Measurements from ENCODE around the gene TBCC.
A peak's percentile ranks its signal among the peaks of the same experiment; 100 is the strongest.
"Not testable (repeated sequence)": the region's sequence is repeated elsewhere in the genome, so short reads cannot be mapped to it uniquely, and the experiment has no call there.

The TBCC gene

DNA sequence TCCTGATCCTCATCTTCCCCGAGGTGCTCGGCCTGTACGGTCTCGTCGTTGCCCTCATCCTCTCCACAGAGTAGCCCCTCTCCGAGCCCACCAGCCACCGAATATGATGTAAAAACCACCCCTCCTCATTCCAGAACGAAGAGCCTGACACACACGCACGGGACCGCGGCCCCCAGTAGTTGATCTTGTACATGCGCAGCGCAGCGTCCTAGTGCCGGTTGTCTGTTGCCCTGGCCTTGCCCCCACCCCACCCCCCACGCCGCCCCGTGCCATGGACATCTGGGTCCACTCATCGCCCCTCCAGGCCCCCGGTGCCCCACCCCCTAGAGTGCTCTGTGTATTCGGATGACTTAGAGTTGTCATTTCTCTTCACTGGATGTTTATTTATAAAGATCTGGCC, 18.3 kb downstream of the TBCC start:
- no peak for DNase-seq

DNA sequence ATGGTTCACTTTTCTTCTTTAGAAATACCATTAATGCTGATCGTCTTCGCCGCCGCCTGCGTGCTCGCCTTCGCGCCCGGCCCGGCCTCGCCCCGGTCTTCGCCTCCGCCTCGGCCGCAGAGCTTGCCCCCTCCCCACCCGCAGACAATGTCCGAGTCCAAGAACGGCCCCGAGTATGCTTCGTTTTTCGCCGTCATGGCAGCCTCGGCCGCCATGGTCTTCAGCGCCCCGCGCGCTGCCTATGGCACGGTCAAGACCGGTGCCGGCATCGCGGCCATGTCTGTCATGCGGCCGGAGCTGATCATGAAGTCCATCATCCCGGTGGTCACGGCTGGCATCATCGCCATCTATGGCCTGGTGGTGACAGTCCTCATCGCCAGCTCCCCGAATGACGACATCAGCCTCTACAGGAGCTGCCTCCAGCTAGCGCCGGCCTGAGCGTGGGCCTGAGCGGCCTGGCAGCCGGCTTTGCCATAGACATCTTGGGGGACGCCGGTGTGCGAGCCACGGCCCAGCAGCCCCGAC, 18.8 kb downstream of the TBCC start:
- no peak for DNase-seq

DNA sequence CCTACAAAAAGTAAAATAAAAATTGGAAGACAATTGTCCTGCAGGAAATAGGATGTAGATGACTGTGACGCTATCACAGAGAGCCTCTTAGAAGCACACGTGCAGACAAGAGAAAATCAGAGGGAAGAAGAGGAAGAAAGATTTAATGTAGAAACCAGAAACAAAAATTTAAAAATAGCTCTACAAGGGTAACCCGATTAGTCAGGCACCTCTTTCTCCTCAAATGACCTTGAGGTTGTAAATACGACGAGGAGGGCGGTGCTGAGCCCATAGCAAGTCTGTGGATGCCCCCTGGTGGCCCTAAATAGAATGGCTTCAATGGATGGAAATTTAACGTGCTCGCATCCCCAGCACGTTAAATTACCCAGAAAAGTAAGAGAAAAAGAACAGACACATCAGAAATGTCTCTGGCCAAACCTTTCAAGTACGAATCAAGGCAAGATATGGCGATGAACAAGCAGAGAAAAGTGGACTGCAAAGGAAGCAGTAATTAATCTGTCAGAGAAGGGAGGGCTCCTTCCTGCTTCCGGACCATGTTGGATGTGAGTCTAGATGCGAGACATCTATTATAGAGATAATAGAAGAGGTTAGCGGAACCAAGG, 19.3 kb downstream of the TBCC start:
- DNase-seq, result peak; percentile 80

DNA sequence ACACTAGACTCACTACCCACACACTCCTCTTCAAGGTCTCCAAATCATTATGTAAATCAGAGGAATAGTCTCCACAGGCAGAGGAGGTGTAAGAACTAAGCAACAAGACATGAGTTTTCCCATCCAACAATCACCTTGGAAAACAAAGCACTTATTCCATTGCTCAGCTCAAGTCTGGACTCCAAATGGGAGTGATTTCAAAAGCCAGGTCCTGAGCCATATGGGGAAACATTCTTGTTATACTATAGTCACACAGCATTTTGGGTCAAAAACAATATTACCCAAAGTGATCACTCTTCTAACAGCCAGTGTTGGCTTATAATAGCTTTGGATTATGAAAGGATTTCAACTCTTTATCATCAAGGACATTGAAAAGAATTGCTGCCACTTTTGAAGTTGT, 19.9 kb downstream of the TBCC start:
- DNase-seq, result no peak

DNA sequence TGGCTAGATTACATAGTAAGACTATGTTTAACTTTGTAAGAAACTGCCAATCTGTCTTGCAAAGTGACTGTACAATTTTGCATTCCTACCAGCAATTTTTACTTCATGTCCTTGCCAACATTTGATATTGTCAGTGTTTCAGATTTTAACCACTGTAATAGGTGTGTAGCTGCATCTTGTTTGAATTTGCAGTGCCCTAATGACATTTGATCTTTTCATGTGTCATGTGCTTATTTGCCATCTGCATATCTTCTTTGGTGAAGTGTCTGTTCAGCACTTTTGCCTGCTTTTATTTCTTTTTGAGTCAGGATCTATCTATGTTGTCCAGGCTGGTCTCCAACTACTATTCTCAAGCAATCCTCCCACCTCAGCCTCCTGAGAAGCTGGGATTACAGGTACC, 21.1 kb downstream of the TBCC start:
- DNase-seq, result no peak

DNA sequence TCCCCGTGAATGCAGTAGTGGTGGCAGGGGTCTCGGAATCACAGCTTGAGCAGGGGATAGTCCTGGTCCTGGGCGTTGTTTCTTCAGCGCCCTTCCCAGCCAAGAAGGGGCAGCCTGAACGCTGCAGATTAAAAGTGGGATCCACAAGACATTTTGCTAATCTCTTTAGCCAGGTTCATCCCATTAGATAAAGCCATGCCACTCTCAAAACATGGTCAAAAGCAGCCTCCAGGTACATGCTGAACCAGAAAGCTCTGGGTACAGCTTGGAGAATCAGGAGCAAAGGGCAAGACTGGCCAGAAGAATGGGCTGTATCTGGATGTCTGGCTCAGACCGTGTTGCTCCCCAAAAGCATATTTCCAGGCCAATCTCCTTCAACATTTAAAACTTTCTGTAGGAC, 23.4 kb downstream of the TBCC start, which contains the start of gene PRPH2:
PRPH2 (minus strand) TSS at position 101 of the 400 bp plus-strand sequence. CDS start 263 bp downstream, outside the sequence.
- DNase-seq, result no peak

DNA sequence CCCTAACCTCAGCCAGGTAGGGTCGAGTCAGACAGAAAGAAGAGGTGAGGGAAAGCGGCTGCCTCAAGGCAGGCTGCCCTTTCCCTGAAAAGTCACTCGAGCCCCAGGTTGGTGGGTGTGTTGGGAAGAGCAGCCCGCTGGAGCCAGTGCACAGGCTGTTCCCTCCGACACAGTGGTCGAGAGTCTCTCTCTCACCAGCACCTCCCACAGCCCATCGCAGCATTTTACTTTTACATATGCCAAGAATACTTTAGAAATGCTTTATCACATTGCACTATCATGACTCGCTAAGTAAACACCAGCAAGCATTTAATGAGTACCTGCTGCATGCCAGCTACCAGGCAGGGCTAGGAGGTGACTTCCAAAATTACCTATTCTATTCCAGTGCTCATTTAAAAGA, 25.2 kb downstream of the TBCC start:
- no peak for DNase-seq

DNA sequence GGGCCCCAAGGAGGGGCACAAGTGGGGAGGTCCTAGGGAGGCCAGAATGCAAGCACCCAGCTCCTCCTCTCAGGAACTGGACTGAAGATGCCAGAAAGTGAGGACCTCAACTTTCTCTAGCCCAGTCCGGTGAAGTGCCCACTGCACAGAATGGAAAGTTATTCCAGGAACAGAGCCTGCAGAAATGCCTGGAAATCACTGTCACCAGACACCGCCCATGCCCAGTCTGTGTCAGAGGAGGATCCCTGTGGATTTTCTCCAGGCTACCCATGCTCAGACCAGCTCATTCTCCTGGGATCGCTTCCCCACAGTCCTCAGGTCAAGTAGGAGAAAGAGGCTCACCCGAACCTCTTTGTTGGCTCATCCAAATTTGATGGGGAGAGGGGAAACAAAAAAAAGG, 30.0 kb downstream of the TBCC start:
- DNase-seq, result no peak

DNA sequence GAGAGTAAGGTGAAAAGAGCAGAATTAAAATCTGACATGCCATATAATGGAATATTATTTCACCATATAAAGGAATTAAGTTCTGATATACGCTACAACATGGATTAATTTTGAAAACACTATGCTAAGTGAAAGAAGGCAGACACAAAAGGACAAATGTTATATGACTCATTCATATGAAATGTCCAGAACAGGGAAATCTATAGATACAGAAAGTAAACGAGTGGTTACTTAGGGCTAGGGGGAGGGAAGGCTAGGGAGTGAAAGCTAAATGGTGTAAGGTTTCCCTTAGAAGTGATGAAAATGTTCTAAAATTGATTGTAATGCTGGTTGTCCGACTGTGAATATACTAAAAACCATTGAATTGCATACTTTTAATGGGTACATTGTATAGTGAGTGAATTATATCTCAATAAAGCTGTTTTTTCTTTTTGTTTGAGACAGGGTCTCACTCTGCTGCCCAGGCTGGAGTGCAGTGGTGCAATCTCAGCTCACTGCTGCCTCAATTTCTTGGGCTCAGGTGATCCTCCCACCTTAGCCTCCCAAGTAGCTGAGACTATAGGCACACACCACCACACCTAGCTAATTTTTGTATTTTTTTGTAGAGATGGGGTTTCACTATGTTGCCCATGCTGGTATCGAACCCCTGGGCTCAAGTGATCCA, 31.7 kb downstream of the TBCC start:
- no peak for DNase-seq

DNA sequence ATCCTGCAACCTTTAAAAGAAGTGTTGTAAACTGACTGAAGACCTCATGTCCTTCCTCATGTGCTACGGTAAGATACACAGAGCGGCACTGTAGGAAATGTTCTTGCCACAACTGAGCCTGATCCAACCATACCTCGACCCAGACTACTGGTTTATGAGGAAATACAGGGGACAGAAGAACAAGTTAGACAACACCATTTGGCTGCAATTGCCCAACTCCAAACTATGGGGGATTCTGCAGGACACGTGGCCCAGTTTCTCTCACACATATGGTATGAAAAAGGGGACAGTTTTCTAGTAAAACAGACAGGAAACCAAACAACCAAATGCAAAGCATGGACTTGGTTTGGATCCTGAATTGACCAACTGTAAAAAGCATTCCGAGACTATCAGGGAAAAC, 34.0 kb downstream of the TBCC start:
- DNase-seq, result no peak

DNA sequence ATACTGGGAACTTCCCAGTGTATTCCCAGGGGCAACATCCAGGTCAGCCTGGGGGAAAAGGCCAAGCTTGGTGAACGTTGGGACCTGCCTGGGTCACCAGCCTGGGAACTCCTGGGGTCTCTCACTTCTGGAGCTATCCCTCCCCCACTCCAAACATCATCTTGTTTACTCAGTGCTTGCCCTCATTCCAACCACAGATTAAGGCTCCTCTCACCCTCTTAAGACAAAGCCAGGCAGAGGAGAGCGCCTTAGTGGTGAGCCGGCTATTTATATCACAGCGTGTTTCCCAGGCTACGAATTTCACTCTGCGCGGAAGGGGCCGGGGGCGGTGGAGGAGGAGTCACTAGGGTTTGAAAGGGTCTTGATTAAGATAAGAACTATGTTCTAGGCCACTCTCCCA, 35.6 kb downstream of the TBCC start:
- DNase-seq, result no peak

DNA sequence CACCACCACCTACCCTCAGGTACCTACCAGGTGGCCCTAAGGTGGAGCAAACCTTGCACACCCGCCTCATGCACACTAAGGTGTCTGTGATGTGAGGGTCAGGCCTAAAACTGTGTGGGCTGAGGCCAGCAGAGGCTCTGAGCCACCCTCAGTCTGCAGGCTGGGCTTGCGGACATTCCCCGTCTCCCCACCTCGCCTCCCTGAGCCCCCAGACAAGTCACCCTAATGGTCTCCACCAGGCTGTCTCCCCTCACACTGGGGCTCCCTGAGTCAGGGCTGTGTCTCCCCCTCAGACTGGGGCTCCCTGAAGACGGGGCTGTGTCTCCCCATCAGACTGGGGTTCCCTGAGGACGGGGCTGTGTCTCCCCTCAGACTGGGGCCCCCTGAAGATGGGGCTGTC, 36.0 kb downstream of the TBCC start:
- DNase-seq, result no peak

DNA sequence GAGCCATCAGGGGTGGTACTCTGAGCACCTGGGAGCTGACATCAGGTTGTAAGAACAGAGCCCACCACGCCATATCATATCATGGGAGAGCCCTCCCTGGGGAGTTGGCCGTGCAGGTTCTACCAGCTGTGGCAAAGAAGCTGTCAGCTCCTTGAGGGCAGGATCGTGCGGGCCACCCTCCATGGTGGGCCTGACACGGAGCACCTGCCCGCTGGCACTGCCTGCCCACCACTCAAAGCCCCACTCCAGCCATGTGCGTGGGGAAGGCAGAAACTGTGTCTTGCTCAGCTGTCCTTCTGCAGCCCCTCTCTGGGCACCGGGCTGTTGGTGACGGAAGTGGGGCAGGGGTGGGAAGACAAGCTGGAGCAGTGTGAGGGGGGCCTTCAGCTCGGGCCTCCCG, 37.8 kb downstream of the TBCC start:
- DNase-seq, result no peak

DNA sequence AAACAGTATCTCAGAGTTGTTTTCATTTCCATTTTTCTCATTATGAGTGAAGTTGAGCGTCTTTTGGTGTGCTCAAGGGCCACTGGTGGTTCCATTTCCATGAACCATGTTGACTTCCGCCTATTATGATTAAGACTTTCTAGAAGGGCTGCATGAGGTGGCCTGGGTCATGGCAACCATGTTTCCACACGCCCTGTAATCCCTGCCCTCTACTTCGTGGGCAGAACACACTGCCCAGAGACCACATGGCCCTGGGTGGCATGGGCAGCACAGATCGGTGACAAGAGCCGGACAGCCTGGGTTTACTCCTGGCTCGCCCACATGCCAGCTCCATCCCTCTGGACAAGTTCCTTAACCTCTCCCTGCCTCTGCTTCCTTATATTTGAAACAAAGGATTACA, 38.3 kb downstream of the TBCC start:
- no peak for DNase-seq

DNA sequence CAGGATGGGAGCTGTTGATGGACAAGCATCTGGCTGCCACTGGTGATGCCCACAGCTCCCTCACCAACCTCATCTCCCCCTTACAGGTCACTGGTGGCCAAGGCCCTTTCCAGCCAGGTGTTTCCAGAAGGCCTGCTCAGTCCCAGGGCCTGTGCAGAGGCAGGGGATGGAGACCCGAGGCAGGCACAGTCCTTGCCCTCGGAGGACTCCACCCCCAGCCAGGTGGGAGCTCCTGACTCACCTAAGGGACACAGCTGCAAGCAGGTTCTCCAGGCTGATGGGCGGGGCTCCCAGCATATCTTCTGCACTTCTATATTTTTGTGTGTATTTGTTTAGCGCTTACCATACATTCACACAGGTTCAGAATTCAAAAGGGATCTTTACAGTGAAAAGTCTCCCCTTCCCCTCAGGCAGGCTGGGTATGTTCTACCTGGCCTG, 40.9 kb downstream of the TBCC start:
- DNase-seq, result no peak

DNA sequence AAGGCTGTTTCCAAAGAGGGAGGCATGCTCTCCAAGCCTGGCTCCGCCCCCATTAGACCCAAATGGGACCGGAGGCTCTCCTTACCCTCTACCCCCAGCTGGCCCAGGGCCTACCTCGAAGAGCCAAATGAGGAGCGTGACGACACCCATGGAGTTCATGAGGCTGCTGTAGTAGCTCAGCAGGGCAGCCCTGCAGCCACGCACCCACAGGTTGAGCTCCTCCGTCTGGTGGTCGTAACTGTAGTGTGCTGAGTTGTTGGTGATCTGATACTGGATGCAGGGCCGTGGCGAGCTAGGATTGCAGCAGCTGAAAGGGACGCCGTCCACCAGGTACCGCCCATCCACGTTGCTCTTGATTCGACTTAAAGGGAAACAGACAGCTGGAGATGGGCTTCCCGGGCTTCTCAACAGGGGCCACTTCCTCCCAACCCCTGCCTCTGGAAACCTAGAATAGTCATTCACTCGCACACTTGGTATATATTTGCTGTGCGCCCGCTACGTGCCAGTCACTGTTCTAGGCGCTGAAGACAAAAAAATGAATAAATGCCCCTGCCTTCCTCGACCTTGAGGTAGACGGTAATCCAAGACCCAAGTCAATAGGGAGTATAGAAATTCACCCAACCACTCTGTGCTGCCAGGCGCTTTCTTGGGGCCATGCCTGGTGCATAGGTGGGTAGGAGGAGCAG, 41.5 kb downstream of the TBCC start:
- no peak for DNase-seq

DNA sequence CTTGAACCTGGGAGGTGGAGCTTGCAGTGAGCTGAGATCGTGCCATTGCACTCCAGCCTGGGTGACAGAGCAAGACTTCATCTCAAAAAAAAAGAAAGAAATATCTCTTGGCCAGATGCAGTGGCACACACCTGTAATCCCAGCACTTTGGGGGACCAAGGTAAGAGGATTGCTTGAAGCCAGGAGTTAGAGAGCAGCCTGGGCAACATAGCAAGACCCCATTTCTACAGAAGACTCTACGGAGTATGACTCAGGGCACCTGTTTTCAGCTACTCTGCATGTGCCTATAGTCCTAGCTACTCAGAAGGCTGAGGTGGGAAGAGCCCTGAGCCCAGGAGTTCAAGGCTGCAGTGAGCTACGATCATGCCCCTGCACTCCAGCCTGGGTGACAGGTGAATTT, 43.1 kb downstream of the TBCC start:
- not testable (repeated sequence) for DNase-seq

DNA sequence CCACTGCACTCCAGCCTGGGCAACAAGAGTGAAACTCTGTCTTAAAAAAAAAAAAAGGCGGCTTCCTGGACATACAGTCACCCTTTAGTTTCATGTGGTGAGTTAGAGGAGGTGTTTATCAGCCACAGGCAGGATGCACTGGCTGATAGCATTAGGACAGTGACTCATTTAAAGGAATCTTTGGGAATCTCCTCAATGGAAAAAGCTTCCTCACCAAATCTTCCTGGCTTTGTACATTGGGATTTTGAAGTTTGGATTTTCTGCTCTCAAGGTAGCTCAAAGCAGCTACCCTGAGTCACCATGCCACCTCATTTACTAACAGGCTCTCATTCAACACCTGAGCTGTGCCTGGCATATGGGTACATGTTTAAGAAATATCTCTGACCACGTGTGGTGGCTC, 43.7 kb downstream of the TBCC start:
- DNase-seq, result no peak

DNA sequence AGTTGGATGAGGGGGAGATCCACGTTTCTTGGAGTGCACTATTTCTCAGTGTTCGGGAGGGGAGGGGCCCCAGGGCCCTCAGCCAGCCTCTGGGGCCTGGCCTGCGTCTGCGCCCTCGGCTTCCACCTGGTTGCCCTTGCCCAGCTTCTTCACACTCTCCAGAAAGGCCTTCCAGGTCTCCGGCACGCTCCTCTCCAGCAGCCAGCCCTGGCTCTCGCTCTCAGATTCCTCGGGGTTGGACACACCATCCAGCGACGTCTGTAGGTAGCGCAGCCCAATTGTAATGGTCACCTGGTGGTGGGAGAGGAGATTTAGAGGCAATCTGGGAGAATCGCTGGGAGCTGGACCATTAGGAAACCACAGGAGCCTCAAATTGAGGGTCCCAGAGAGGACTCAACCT, 47.7 kb downstream of the TBCC start:
- no peak for DNase-seq

DNA sequence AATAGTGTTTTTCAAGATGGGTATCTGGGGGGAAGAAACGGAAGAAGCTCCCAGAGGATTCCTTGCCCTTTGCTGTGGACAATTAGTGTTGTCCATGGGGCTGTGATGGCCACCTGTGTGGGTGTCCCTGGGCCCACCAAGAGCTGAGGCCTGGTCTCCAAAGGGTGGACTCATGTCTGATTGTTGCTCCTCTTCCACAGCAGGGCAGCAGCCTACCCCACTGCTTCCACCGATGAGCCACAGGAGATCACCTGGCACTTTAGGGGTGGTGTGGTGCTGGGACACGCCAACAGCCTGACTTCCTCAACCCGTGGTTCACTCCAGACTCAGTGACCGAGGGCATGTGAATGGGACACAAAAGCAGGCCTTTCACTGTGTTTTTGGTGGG, 48.6 kb downstream of the TBCC start:
- DNase-seq, result no peak

DNA sequence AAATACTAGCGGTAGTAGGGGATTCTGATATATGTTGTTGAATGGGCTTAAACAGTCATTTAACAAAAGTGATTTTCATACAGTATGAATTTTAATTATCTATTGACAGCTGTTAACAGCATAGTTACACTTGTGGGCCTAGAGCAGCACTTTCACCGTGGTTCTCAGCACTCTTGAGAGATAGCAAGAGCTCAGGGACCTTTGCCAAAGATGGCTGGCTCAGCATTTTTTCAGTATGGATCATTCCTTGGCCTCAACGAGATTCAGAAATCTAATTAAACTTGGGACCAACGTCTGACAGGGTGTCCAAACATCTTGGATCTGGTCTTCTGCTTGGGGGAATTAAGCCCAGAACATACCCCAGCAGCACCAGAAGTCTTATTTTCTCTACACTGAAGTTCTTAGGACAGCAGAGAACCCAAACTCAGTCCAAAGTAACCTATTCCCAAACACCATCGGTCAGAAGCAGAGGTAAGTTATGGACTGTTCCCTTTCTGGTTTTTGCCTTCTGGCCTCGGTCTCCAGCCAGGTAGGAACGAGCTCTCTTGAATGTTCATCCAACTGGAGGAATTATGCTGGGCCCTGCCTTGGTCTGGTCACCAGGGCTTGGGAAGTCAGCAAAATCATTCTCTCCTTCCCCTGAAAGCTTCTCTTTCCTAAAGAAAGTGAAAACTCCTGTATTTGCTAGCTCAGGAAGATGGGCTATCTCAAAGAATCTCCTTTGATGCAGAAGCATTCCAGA, 49.2 kb downstream of the TBCC start:
- no peak for DNase-seq

DNA sequence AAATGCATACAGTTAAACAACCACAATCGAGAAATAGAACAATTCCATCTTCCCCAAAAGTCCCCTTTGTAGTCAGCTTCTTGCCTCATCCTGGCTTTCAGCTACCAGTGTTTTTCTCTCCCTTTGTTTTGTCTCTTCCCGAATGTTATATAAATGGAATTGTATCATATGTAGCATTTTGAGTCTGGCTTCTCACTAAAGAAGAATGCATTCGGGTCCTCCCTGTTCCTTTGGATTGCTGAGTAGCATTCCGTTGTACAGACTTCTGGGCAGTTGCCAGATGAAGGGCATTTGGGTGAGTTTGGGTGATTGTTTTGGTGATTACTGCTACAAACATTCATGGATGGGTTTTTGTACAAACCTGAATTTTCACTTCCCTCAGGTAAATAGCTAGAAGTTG, 51.3 kb downstream of the TBCC start:
- no peak for DNase-seq
